ENCODE measurements around the gene SGIP1. TPM values are rescaled to one million over a fixed set of nuclear protein-coding genes. Genes with fewer than 3 reads are reported as not detected.

SGIP1 gene
- total RNA-seq, 2 donors from 2014 or later, result 1.2 to 3.1 TPM

DNA sequence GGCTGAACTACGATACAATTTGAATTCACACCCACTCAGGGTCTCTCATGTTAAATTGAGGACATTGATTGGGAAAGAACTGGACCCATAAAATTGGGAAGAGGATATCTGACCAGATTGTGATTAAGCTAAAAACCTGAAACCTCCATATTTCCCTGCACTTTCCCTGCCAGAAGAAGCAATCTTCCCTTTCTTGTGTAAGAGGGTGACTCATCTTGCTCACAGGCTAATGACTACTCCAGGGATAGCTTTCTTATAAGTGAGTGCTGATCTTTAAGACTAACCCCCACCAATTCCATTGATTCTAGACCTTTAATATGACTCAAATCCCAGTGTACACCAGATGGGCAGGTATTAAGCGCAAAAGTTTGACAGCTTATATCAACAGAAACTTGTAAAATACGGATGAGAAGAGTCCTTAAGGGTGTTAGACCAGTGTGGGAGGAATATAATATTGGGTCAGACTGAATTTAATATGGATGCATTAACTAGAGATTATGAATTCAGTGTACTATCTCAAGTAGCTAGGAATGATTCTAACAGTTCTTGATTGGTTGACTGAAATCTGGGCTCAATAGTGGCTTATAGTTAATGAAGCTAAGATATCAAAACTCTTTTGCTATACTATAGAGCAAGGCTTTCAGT, 12.1 kb upstream of the SGIP1 start:
- intact Hi-C loops (cut with DNase I), result no loop called here
- TF ChIP-seq, protein P1, sequence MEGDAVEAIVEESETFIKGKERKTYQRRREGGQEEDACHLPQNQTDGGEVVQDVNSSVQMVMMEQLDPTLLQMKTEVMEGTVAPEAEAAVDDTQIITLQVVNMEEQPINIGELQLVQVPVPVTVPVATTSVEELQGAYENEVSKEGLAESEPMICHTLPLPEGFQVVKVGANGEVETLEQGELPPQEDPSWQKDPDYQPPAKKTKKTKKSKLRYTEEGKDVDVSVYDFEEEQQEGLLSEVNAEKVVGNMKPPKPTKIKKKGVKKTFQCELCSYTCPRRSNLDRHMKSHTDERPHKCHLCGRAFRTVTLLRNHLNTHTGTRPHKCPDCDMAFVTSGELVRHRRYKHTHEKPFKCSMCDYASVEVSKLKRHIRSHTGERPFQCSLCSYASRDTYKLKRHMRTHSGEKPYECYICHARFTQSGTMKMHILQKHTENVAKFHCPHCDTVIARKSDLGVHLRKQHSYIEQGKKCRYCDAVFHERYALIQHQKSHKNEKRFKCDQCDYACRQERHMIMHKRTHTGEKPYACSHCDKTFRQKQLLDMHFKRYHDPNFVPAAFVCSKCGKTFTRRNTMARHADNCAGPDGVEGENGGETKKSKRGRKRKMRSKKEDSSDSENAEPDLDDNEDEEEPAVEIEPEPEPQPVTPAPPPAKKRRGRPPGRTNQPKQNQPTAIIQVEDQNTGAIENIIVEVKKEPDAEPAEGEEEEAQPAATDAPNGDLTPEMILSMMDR (IDR thresholded peaks at IDR 0.05), result no peak
- Histone ChIP-seq H3K27ac (no peak overlapping the region), H3K4me3 (no peak overlapping the region), H3K36me3 (no peaks in the 10 kb centered on the region), H3K9me3 (no peaks in the 10 kb centered on the region), H3K9ac (ENCODE audit: low read depth in 2 of 2, low read length in 2 of 2) (no peak overlapping the region), H3K27me3 (no peaks in the 10 kb centered on the region), H3K4me1 (no peaks in the 10 kb centered on the region)
- no peak for DNase-seq

DNA sequence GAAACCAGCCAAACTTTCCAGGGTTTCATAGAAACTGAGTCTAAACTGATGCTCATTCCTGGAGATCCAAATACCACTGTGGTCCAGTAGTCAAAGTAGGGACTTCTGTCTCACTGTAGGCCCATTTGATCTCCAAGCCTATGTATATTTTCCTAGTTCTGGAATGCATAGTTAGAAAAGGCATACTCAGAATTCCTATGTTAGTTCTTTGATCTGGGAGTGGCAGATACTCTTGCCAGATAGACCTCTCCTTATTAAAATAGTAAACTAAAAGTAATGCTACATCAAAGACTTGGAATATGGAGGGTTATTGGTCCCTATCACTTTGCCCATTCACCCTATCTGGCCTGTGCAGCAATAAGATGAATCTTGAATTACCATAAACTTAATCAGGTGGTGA, 10.4 kb upstream of the SGIP1 start:
- TF ChIP-seq, protein P1 (IDR thresholded peaks at IDR 0.05), result no peak
- intact Hi-C loops (cut with DNase I), result no loop called here
- Histone ChIP-seq H3K27ac (no peak overlapping the region), H3K36me3 (no peaks in the 10 kb centered on the region), H3K4me3 (no peak overlapping the region), H3K4me1 (no peaks in the 10 kb centered on the region), H3K27me3 (no peaks in the 10 kb centered on the region), H3K9me3 (no peaks in the 10 kb centered on the region), H3K9ac (ENCODE audit: low read depth in 2 of 2, low read length in 2 of 2) (no peak overlapping the region)
- DNase-seq, result no peak

- TF ChIP-seq, protein P1 (IDR thresholded peaks at IDR 0.05), result no peak
- Histone ChIP-seq H3K27ac (no peak overlapping the region), H3K9me3 (no peaks in the 10 kb centered on the region), H3K36me3 (no peaks in the 10 kb centered on the region), H3K27me3 (no peaks in the 10 kb centered on the region), H3K4me1 (no peaks in the 10 kb centered on the region), H3K9ac (ENCODE audit: low read depth in 2 of 2, low read length in 2 of 2) (no peak overlapping the region), H3K4me3 (no peak overlapping the region)
- intact Hi-C loops (cut with DNase I), result no loop called here
- no peak for DNase-seq
Observed at GRCh38 chr1:66525086-66525485, 8.9 kb upstream of the SGIP1 start.

DNA sequence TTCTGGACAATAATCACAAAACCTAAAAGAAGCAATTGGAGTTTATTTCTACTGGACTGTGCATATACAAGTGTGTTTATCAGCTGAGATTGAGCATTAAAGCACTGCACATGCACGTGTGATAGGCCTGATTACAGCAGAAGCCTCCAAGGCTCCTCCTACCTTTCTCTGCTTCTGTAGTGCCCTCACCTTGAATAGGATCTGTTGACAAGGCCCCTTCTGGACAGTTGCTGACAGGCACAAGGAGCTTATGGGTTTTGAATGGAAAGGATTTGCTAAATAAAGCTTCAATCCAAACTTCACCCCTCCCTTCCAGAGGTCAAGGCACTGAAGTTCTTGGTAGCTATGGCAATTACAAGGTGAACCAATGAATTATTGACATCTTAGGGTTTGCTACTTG, 7.9 kb upstream of the SGIP1 start:
- no peaks in the 10 kb centered on the region for H3K9me3 ChIP-seq
- H3K4me3 ChIP-seq, result no peak overlapping the region
- H3K9ac ChIP-seq (ENCODE audit: low read depth in 2 of 2, low read length in 2 of 2), result no peak overlapping the region
- H3K36me3 ChIP-seq, result no peaks in the 10 kb centered on the region
- intact Hi-C loops (cut with DNase I), result no loop called here
- no peak overlapping the region for H3K27ac ChIP-seq
- H3K4me1 ChIP-seq, result no peaks in the 10 kb centered on the region
- no peaks in the 10 kb centered on the region for H3K27me3 ChIP-seq
- TF ChIP-seq, protein P1 (IDR thresholded peaks at IDR 0.05), result no peak
- DNase-seq, result no peak

DNA sequence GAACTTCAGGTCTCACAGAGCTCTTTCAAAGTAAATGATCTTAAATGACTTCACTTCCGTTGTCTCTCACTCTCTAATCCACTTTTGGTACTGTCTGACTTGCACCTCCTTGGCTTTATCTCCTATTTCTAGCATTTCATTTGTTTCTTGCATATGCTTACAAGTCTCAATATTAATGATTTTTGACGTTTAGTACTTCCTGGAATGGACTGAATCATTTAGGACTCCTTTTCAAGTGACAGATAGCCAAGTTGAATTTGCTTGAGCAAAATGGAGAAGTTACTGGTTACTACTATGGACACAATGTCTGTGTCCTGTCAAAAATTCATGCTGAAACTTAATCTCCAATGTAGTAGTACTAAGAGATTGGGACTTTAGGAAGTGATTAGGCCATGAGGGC, 7.0 kb upstream of the SGIP1 start:
- no peak overlapping the region for H3K9ac ChIP-seq (ENCODE audit: low read depth in 2 of 2, low read length in 2 of 2)
- intact Hi-C loops (cut with DNase I), result no loop called here
- no peak overlapping the region for H3K4me3 ChIP-seq
- H3K27me3 ChIP-seq, result no peaks in the 10 kb centered on the region
- H3K27ac ChIP-seq, result no peak overlapping the region
- H3K36me3 ChIP-seq, result no peaks in the 10 kb centered on the region
- TF ChIP-seq, protein P1 (IDR thresholded peaks at IDR 0.05), result no peak
- no peak for DNase-seq
- no peaks in the 10 kb centered on the region for H3K4me1 ChIP-seq
- no peaks in the 10 kb centered on the region for H3K9me3 ChIP-seq

Data from colonic mucosa (tissue), 4 donors.